ENCODE measurements around the gene EHD1. TPM values are rescaled to one million over a fixed set of nuclear protein-coding genes. Genes with fewer than 3 reads are reported as not detected.
A peak's percentile ranks its signal among the peaks of the same experiment; 100 is the strongest.

Gene EHD1
- total RNA-seq, 1 donor from 2014 or later, result 95.0 TPM

- no peak for DNase-seq (ENCODE audit: low spot score)
These were observed 13.5 kb upstream of the EHD1 start for GRCh38 chr11:64891880-64892279.

GRCh38 chr11:64891215-64891848, 12.9 kb upstream of the EHD1 start:
- DNase-seq (ENCODE audit: low spot score), result no peak

GRCh38 chr11:64890522-64890939, 12.1 kb upstream of the EHD1 start:
- no peak for DNase-seq (ENCODE audit: low spot score)

- DNase-seq (ENCODE audit: low spot score), result no peak
These were observed 10.5 kb upstream of the EHD1 start for GRCh38 chr11:64888729-64889511.

- no peak for DNase-seq (ENCODE audit: low spot score)
These were observed 9.9 kb upstream of the EHD1 start for GRCh38 chr11:64888406-64888728.

GRCh38 chr11:64887757-64888405, 9.5 kb upstream of the EHD1 start:
- DNase-seq (ENCODE audit: low spot score), result peak; percentile 97

- no peak for DNase-seq (ENCODE audit: low spot score)
These were observed 8.9 kb upstream of the EHD1 start for GRCh38 chr11:64887234-64887756.

- DNase-seq (ENCODE audit: low spot score), result no peak
These were observed 7.2 kb upstream of the EHD1 start for GRCh38 chr11:64885367-64886286.

GRCh38 chr11:64884019-64884418, 5.6 kb upstream of the EHD1 start:
- DNase-seq (ENCODE audit: low spot score), result no peak

GRCh38 chr11:64883575-64883974, 5.2 kb upstream of the EHD1 start:
- no peak for DNase-seq (ENCODE audit: low spot score)

- no peak for DNase-seq (ENCODE audit: low spot score)
These were observed 3.8 kb upstream of the EHD1 start for GRCh38 chr11:64882243-64882642.

GRCh38 chr11:64881476-64881875, 3.1 kb upstream of the EHD1 start:
- DNase-seq (ENCODE audit: low spot score), result no peak

- DNase-seq (ENCODE audit: low spot score), result no peak
These were observed 2.0 kb upstream of the EHD1 start for GRCh38 chr11:64880240-64881001.

- no peak for DNase-seq (ENCODE audit: low spot score)
These were observed 951 bp upstream of the EHD1 start for GRCh38 chr11:64879244-64879900.

- DNase-seq (ENCODE audit: low spot score), result no peak
These were observed 263 bp downstream of the EHD1 start for GRCh38 chr11:64878223-64878493.

- no peak for DNase-seq (ENCODE audit: low spot score)
These were observed 815 bp downstream of the EHD1 start for GRCh38 chr11:64877390-64878222.

GRCh38 chr11:64876835-64877341, 1.5 kb downstream of the EHD1 start:
- DNase-seq (ENCODE audit: low spot score), result no peak

GRCh38 chr11:64876229-64876750, 2.1 kb downstream of the EHD1 start:
- DNase-seq (ENCODE audit: low spot score), result no peak
